HG02943 (cell line): ENCODE results near the gene FLRT3.

Source experiments
- ATAC-seq: cut with Tn5 transposase; IDR thresholded peaks from one replicate; pipeline ENCODE4 v1.9.1; 2021; ENCODE audit warnings: mild to moderate bottlenecking, low read depth, moderate library complexity; ENCODE audit not compliant: unreplicated experiment

The FLRT3 gene

DNA sequence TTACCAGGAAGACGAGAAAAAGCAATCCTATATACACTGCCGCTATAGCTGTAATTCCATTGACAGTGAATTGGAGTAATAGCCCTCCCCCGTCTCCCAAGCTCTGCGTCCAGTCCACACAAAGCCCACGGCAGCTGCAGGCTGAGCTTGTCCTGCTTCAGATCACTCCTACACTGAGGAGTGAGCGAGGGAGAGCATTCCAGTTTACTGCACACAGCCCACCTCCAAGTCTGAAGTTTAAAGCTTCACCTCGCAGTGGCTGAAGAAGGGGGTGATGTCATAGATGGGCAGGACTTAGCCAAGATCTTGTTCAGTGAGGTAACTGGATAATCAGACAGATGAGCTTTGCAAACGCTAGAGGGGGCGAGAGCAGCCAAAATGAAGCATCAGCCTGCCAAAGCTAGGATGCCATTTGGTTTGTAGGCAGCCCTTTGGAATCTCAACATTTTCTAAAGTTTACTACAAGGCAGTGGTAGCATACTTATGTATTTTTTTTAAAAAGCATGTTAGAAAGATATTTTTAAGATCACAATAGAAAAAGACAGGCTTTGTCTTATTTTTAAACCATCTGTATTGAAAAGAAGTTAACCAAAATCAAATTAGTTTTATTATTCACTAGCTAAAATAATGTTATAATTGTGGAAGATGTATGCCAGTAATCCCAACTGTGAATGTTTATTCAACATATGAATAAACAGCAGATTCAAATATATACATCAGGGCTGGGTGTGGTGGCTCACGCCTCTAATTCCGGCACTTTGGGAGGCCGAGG is at the start of gene FLRT3:
Gene FLRT3, minus strand, starts transcription at position 213 of the 772 bp plus-strand sequence. CDS start 10,106 bp downstream, outside the sequence.
- ATAC-seq, result peak; percentile 97

DNA sequence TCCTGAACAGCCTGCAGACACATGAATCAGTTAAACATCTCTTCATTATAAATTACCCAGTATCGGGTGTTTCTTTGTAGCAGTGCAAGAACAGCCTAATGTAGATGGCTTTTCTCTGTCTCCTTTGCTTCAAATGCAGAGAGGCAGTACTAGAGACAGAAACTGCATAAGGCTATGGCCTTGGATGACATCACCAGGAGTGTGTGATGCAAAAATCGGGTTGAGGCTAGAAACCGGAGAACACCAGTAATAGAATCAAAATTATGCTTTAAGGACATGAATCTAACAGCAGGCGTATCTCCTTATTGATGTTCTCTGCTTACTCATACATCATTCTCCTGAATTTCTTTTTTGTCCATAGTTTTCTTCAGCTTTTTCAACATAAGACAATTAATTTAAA is 49.3 kb upstream of the FLRT3 start:
- ATAC-seq, result no peak

DNA sequence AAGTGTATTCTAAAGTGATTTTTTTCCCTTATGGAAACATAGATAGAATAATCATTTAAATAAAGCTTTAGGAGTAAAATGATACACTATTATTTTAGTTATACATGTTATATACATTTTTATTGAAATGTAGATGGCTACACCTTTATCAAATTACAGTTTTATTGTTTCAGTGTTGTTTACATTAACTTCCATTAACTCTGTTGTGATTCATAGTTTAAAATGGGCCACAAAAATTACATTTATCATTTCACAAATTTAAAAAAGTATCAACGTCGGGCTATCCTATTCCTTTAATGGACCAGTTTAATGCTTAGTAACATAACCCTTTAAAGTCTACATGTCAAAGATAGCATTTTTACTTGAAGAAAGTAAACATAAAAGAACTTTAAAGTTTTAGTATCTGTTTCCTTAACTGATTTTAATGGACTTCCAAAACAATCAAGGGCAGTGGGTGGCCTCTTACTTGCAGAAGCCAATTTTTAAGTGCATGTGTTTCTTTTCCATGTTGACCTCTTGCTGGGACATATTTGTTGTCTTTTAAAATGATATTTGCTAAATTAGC is 47.8 kb upstream of the FLRT3 start:
- ATAC-seq, result no peak

DNA sequence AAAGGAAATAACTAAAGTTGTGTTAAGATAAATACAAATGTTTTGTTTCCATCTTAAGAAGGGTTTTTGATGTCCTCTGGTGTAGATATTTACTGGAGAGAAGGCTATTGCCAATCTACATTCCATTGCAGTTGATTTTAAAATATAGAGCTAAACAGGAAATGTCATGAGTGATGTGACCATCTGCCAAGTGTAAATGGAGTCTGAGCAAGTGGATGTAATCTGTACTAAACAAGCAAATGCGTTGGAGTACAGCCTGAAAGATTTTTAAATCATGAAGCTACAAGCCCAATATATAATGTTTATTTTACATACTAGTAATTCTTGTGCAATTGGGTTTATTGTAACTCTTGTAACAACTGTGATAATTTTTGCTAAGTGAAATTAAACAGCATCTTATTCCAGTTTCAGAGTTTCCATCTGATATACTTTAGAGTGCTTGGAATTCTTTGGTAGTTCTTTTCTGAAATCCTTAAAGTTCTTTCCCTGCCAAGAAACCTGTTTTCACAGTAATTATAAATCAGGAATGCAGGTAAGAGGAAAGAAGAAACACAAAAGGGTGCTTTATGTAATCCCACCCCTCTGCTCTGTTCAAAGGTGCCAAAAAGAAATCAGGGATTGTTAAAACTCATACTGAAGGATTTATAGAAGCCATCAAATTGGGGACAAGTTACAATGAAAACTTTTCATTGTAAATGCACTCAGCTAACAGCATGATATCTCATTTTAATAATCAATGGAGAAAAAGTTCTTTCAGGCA is 47.2 kb upstream of the FLRT3 start:
- ATAC-seq, result no peak

DNA sequence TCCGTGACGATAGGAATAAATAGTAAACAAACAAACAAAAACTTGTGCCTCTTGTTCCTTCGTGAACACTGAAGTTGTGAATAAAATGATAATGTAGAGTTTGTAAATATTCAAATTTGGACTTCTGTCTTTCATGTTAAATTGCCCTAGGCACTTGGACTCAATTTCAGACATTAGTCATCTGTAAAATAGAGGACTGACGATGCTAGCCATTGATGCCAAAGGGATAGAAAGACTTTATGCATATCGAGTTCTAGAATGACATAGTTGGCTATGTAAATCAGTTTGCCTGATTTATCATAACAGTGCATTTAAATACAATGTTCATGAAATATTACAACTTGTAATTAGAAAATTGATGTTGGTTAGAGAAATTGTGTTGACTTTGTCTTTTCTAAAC is 45.9 kb upstream of the FLRT3 start:
- ATAC-seq, result no peak

DNA sequence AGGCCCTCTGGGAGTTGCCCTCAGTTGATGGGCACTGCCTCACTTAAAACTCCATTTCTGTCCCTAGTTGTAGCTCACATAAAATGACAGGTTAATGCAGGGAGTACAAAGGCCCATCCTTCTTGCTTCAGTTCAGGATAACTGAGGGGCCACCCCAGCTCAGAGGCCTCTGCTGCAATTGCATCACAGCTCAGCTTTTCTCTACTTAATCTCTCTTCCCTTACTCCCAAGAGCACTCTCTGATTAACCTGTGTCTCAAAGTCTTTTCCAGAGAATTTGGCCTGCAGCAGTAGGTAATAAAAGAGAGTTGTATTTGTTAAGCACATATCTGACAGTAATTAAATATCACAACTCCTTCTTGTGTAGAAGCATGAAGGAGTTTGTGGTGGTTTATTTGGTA is 40.9 kb upstream of the FLRT3 start:
- ATAC-seq, result no peak

DNA sequence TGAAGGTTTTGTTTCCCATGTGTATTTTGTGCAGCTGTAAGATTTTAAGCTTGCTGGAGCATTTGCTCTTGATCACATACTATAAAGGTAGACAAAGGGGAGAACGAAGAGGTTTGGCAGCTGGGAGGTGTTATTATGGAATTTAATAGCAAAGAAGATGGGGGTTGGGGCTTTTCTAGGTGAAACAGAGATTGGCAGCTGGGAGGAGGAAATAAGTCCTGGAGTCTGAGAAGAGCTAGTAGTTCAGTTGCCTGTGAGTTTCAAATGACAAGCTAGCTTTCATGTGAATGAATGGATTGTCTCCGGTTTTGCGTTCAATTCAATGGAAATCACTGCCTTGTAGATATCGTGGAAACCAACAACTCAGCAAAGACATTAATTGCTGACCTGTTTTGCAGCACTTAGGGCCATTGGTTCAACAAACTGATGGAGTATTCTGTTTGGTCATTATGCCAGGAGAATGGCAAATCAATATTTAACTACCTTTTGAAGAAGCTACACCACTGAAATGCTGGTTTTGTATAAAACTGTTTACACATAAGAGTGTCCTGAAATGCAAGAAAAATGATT is 38.1 kb upstream of the FLRT3 start:
- ATAC-seq, result no peak

DNA sequence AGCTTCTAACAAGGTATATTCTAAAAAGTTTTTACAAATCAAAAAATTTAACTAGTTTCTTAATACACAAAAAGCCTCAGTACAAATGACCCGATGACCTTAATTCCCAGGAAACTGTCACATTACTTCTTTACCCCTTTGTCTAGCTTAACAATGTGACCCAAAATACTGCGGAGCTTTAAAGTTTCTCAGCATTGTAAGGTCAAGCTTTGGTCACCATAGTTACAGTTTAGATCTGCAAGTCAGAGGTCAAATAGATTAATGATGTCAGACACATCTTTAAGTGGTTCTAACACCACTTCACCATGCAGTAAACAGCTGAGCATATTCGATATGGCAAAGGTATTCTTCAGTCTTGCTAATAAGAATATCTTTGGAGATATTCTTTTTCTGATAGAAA is 36.8 kb upstream of the FLRT3 start:
- ATAC-seq, result no peak

DNA sequence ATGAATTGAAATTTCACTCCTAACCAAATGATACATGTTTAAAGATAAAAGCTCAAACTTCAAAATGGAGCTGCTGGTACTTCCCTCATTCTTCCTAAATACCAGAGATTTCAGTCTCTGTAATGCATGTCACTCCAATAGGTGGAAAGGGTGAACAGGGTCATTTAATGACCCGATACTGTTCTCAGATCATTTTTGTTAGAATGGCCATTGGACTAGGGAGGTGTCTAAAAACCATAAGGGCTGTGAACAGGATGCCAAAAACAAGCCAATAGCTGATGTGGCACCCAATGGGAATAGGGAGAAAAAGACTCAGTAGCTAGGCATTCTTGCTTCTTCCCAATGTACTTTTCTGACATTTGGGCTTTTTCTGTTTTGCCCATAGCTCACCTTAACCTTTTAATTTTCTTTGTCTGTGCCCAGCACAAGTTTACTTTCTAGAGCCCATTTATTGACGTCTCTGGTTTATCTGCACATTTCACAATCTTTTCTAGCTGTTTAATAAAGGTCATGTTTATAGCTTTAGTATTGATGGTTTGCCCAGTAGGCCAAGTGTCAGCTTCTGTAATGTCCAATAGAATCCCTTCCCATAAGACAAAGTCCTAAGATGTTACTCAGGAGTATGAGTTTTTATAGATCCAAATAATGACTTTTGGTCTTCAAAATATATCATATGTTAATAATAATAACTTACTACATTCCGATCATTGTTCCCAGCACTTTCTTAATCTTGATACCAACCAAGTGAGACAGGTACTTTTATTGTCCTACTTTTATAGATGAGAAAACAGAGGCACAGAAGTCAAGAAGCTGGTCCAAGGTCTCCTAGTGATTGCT is 24.3 kb upstream of the FLRT3 start:
- no peak for ATAC-seq

DNA sequence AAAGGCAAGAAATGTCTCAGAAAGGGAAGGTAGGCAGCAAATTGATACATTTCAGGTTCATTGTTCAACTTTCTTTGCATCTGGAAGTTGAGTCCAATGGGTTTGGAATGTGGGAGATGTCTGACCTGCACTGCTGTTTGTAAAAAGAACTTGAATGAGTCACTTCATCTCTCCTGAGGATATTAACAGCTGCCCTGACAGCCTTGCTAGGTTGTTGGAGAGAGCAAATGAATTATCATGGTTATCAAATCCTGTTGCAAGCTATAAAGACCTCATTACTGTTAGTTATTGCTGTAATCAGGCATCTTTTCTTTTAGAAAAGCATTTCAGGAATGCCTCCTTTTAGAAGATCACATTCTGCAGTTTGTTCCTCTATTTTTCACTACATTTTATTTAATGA is 23.0 kb upstream of the FLRT3 start:
- ATAC-seq, result no peak

DNA sequence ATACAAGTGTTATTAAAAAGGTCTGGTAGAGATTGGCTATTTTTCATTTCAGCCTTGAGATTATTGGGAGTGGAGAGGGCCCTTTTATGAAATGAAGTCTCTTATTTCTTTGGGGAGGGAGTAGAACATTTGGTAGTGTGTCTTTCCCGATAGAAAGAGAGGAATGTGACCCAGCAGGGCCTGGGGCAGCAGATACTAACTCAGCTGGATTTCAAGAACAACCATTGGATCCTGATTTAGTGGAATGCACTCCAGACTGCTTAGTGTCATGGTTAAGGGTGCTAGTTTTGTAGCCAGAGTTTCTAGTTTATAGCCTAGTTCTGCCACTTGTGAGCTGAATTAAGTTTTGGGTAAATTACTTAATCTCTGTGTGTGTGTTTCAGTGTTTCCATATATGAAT is 18.4 kb upstream of the FLRT3 start:
- ATAC-seq, result no peak

DNA sequence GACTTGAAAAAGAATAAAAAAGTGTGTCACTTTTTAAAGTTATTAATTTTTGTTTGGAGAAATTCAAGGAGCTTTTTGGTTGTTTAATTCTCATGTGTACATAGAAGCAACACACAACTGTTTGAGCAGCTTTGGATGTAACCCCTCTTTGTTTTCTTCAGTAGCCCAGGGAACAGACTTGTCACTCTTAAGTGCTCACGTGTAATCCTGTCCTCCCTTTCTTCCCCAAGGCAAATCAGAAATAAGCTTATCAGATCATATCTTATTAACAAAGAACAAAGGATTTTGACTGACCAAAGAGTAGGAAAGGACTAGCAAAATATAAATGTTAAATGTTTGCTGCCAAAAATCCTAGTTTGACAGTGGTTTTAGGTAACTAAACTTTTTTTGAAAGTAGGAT is 7.3 kb upstream of the FLRT3 start:
- ATAC-seq, result no peak

DNA sequence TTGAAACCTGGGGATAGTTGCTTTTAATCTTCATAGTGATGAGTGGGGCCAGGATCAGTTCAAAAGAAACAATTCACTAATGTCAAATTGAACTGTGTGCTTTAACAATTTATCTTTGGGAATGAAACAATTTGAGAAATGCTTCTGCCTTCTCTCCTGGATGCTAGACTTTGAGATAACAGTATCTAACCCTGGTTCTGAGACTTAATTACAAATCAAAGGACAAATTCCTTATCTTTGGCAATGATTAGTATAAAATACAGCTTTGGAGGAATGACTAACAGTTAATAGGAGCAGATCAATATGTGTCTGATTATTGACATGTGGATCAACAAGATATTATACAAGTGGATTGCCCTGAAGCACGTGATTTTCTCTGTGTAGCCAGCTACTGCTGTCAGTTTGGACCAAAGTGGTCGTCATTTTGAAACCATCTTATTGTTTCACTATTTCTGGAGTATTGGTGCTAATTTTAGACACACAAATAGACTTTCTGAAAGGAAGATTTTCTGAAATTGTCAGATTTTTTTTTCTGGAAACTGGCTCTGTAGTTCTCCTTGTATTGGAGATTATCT is 6.2 kb upstream of the FLRT3 start:
- no peak for ATAC-seq

DNA sequence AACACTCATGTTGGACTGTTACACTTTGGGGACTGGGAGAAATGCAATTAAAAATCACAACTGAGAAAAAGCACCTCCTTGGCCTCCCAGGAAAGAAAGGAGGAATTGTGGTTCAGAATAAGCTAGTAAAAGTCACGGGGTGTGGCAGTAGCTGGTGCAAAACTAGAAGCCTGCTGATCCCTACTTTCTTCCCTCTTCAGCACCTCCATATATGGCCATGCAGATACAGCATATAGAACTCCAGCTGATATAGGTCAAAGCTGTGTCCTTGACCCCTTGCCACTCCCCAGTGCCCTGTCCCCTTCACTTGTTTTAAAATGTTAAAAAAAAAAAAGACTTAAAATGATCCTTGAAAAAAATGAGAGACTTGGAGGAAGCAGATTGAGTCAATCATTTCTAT is 5.5 kb upstream of the FLRT3 start:
- no peak for ATAC-seq

DNA sequence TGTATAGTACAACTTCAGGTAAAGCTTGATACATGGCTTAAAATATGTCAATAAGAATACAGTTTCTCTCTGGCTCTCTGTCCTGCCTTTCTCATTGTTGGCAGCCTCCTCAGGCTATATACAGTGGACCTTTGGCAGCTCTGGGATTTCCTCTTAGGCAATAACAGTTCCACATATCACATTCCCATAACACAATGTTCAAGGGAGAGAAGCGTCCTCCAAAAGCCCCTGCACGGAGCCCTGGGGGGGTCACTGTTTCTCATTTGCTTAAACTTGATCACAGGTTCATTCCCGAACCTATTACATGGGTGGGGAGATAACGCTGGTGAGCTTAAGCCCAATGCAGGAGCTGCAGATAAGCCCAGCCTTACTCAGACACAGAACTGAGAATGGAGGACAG is 4.4 kb upstream of the FLRT3 start:
- no peak for ATAC-seq

DNA sequence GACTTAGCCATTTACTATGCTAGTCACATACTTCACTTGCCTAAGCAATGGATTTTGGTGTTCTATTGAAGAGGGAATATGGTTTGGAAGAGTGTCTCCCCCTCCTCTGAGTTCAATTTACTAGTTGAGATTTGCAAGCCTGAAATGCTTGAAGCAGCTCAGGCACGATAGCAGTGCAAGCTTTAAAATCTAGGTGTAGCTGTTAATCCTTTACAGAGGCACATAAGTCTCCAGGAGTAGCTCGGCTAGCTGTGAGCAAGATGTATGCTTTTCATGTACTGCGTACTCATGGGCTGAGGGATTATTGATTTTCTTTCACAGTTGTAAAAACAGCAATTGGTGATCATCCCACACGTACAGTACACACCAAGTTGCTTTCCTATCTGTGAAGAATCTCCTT is 726 bp downstream of the FLRT3 start:
- ATAC-seq, result no peak

DNA sequence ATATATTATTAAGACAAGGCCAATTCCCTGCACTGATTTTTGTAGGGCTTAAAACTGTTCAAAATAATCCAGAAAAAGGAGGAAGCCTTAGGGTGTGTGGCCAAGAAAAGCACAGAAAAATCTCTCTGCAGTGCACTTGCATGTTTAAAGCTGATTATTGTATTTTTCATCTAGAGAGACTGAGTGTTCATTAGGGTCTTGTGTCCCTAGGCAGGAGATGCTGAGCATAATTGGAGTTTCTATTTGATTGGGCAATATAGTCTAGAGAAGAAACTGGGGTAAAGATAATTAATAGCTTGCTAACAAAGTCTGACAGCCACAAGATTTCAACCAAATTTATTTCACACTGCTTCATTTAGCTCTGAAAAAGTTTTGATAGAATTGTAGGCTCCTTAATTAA is 2.4 kb downstream of the FLRT3 start:
- ATAC-seq, result no peak

DNA sequence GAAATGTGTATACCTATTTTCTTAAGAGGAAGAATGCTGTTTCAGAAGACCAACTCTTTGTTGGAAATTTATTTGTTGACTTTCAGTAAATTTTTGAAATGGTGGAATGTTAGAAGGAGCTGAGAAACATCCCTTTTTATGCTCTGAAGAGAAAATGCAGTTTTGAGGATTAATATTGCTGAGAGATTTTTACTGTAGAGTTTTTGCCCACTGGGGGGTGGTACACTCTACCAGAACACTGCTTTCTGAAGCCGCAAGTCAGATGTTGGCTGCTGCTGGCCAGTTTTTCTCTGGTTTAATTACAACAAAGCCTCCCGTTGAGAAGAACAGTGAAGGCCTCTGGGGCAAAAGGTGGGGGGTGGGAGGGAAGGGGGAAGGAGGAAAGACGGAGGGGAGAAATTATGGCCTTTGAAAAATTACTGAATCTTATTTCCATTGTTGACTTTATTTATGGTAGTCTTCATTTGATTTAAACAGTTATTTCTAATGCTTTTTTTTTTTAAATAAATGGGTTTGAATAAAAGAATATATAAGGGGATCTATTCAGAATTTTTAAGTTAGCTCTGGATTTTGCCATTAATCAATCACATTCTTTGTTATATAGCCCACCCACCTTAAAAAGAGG is 3.0 kb downstream of the FLRT3 start:
- no peak for ATAC-seq

DNA sequence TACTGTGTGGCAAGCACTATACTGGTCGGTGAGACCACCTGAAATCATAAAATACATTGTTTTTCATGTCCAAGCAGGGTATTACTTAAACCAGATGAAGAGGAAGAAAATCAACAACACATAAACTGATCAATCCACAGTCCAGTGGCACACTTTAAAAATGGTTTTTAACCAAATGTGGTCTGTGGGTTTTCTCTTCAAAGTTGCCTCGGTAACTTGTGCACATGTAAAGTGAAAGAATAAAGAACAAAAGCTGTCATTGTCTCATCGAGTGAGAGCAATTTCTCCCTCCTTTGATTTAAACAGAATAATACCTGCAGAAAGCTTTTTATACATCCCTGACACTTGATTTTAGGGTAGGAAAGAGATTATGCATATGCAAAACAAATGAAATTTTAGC is 3.7 kb downstream of the FLRT3 start:
- ATAC-seq, result no peak

DNA sequence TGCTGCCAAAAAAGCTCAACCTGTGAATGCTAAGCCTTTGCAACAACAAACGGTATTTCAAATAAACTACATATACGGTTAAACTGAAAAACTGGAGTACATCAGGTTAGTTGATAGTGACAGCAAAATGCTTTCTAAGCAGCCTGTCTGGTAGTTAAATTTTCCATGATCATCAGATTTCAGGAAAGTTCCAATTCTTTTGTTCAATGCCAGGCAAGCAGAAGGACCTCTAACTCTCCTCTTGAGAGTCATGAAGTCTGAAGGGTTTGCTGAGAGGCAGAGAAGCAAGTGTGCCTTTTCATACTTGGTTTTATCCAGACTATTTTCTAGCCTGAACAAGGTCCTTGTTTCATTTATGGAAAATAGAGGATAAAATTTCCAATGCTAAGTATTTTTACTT is 4.5 kb downstream of the FLRT3 start:
- no peak for ATAC-seq
